GM18909 (cell line): Measurements from ENCODE around the gene NTNG2.
"Not testable (repeated sequence)": the region's sequence is repeated elsewhere in the genome, so short reads cannot be mapped to it uniquely, and the experiment has no call there.

Experiments used
- ATAC-seq: cut with Tn5 transposase; IDR thresholded peaks from one replicate; pipeline ENCODE4 v1.9.1; 2021; ENCODE audit warnings: mild to moderate bottlenecking; ENCODE audit not compliant: unreplicated experiment, poor library complexity

Gene NTNG2, protein sequence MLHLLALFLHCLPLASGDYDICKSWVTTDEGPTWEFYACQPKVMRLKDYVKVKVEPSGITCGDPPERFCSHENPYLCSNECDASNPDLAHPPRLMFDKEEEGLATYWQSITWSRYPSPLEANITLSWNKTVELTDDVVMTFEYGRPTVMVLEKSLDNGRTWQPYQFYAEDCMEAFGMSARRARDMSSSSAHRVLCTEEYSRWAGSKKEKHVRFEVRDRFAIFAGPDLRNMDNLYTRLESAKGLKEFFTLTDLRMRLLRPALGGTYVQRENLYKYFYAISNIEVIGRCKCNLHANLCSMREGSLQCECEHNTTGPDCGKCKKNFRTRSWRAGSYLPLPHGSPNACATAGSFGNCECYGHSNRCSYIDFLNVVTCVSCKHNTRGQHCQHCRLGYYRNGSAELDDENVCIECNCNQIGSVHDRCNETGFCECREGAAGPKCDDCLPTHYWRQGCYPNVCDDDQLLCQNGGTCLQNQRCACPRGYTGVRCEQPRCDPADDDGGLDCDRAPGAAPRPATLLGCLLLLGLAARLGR

DNA sequence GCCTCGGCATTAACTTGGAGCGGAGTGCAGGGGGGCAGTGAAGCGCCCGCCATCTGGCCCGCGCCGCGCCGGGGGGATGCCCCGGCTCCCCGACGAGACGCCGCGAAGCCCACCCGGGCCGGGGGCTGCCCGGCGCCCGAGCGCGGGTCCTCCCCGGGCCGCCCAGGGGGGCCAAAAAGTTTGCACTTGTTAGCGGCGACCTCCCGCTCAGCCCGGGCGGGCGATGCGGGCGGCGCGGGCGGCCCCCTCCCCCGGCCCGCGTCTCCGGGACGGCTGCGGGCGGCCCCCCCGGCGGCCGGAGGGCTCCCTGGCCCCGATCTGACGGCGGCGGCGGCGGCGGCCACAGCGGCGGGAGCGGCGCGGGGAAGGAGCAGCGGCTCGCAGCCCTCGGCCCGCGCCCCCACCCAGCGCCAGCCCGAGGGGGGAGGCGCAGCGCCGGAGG is at the start of gene NTNG2:
Gene NTNG2, plus strand, starts transcription at position 316 of the 442 bp plus-strand sequence. CDS start 4,774 bp downstream, outside the sequence.
- no peak for ATAC-seq

- ATAC-seq = no peak
These were observed 47.7 kb upstream of the NTNG2 start for GRCh38 chr9:132114102-132114707.

- ATAC-seq = no peak
These were observed 45.3 kb upstream of the NTNG2 start for GRCh38 chr9:132116583-132116982.

DNA sequence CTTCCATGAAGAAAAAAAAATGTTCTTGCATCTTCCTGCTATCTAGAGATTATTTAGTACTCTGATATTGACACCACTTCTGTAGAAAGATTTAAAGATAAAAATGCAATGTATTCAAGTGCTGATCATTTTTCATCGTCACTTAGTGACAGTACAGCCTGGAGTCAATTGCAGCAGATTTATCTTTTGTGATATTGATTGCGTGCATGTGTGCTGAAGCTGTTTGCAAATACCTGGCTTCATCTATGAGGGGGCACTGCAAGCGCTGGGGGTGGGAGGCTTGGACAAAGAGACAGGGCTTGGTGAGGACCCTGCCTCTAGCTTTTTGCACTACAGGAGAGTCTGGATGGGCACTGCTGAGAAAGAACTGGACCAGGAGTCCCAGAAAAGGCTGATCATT is 44.2 kb upstream of the NTNG2 start:
- ATAC-seq = no peak

- no peak for ATAC-seq
These were observed 40.8 kb upstream of the NTNG2 start for GRCh38 chr9:132121021-132121420.

GRCh38 chr9:132124800-132125199 is 37.1 kb upstream of the NTNG2 start:
- ATAC-seq = no peak

- no peak for ATAC-seq
These were observed 36.5 kb upstream of the NTNG2 start for GRCh38 chr9:132125361-132125760.

GRCh38 chr9:132125944-132126679 is 35.7 kb upstream of the NTNG2 start:
- no peak for ATAC-seq

DNA sequence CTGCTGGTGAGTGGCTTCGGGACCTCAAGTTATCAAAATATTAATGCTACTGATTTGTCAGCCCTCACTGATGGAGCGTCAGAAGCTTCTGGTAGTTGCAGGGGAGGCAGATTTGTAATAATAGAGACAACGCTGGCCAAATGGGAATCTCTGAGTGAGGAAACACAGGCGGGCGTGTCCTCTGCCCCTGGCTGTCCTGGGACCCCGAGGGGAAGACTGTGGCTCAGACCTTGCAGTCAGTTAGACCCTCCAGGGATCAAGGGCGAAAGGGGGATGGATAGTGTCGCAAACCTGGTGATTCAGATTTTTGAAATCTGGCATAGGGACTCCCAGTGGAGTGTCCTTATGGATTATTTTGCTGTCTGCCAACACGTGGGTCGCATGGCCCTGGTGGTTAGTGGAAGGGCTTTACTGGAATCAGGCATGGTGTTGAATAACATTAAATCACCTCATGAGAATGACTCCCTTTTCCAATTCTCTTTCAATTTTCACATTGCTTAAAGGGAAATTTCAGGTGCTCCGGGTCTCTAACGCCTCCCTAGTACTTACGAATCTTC is 35.1 kb upstream of the NTNG2 start:
- no peak for ATAC-seq

DNA sequence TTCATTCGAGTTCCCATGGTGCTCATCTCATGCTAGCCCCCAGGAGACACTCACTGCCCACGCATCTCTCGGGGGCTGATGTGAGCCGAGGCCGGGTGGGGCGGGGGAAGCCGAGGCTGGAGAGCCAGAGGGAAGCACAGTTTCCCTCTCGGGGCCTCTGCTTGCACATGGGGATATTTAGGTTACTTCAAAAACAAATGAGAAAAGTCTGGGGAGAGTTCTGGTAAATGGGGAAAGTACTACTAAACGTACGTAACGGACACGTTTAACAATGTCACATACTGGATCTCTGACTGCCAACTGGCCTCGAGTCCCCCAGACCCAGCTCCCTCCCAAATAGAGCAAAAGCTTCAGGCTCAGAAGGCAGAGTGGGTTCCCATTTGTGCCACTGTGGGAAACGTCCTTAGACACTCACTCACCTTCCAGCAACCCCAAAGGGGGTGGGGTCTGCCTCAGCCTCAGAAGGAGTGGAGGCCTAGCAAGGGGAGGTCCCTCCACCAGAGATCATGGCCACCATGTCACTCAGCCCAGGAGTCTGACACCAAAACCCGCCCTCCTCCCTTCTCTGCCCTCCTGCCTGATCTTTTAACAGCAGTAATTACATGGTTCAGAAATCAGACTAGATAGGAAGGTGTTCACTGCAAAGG is 33.8 kb upstream of the NTNG2 start:
- no peak for ATAC-seq

DNA sequence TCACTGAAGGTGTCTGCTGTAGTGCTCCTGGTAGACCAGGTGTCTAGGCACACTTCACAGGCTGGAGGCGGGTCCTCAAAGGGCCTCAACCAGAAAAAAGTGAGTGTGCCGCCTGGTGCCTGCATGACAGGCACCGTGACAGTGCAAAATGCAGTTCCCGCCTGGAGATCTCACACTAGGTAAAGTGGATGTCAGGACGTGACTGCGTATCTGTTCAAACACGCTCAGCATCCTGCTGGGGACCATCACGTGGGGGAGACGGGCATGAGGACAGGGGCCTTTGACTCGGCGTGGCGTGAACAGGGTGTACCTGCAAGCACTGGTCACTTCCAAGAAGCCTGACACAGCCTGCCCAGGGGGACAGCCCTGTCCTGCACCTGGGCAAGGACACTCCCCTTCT is 32.3 kb upstream of the NTNG2 start:
- ATAC-seq = no peak

DNA sequence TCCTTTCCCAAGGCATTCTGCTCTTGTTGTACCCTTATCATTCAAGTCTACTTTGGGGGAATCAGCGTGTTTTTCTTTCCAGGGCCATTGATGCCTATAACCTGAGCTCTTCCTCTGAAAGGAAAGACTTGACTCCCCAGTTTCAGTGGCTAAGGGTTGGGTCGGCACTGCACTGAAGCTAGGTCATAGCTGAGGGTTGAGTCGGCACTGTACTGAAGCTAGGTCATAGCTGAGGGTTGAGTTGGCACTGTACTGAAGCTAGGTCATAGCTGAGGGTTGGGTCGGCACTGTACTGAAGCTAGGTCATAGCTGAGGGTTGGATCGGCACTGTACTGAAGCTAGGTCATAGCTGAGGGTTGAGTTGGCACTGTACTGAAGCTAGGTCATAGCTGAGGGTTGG is 27.8 kb upstream of the NTNG2 start:
- ATAC-seq = not testable (repeated sequence)

- ATAC-seq = no peak
These were observed 26.4 kb upstream of the NTNG2 start for GRCh38 chr9:132135456-132135855.

DNA sequence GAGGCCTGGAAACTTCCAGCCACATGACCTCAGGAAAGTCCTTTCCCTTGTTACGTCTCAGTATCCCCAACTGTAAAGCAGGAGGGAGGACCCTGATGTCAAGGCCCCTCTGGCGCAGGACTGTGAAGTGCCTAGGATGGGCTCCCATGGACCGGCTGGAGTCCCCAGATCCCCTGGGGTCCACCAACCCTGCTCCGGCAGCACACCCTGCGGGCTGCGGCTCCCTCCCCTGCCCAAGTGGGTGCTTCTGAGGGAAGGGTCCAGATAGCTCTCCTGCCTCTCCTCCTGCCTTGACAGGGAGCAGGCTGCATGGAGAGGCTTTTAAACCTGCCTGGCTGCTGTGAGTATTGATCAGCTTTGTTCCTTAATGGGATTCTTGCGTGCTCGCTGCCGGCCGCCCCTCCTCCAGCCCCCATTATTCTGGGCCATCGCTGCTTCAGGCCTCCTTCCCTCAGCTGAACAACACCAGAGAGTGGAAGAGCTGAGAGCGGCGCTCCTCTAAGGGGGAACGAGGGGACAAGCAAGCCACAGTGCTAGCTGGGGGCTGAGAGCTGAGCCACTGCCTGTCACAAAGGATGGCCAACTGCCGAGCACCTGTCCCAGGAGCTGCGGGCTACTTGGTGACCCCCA is 25.6 kb upstream of the NTNG2 start:
- ATAC-seq = no peak

GRCh38 chr9:132141344-132141947 is 20.4 kb upstream of the NTNG2 start:
- no peak for ATAC-seq

GRCh38 chr9:132141948-132142594 is 19.8 kb upstream of the NTNG2 start:
- no peak for ATAC-seq

GRCh38 chr9:132142924-132143323 is 18.9 kb upstream of the NTNG2 start:
- no peak for ATAC-seq

DNA sequence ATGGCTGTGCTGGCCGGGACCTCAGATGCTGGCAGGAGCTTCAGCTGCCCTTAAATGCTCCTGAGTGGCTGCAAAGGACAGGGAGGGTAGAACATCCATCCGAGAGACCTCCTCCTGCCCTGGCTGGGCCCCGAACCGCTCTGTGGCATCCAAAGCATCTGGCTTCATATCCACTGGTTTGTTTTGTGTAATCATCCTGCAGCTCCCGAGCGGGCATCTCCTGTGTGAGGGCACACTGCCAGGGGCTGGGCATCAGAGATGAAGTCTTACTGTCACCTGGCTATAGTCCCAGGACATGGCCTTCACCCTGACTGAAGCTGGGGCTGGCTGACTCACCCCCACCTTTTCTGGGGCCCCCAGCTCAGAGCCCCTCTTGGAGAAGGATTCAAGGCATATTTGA is 18.5 kb upstream of the NTNG2 start:
- no peak for ATAC-seq
